ENCODE data around the gene TDP1.

TDP1 gene

DNA sequence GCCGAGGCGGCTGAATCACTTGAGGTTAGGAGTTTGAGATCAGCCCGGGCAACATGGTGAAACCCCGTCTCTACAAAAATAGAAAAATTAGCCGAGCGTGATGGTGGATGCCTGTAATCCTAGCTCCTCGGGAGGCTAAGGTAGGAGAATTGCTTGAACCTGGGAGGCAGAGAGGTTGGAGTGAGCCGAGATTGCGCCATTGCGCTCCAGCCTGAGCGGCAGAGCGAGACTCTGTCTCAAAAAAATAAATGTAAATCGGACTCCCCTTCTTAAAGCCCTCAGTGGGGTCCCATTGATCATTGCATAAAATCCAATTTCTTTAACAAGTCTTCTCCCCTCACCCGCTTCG lies 908 bp downstream of the TDP1 start:
- in situ Hi-C loops (cut with HindIII; ENCODE audit: low pct_ligation_motif_present, low sequenced_read_pairs), result no loop called here
- Histone ChIP-seq H3K27ac (peak overlapping the region; percentile 94), H3K36me3 (replicated peaks) (peaks cover 6% of the 10 kb centered on the region), H3K27me3 (replicated peaks) (no peaks in the 10 kb centered on the region), H3K4me3 (ENCODE audit: low read depth, low read length) (peak overlapping the region; percentile 71)
- TF ChIP-seq, protein P1, sequence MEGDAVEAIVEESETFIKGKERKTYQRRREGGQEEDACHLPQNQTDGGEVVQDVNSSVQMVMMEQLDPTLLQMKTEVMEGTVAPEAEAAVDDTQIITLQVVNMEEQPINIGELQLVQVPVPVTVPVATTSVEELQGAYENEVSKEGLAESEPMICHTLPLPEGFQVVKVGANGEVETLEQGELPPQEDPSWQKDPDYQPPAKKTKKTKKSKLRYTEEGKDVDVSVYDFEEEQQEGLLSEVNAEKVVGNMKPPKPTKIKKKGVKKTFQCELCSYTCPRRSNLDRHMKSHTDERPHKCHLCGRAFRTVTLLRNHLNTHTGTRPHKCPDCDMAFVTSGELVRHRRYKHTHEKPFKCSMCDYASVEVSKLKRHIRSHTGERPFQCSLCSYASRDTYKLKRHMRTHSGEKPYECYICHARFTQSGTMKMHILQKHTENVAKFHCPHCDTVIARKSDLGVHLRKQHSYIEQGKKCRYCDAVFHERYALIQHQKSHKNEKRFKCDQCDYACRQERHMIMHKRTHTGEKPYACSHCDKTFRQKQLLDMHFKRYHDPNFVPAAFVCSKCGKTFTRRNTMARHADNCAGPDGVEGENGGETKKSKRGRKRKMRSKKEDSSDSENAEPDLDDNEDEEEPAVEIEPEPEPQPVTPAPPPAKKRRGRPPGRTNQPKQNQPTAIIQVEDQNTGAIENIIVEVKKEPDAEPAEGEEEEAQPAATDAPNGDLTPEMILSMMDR (IDR thresholded peaks at IDR 0.05; ENCODE audit: low read depth, low read length, missing control alignments), result no peak
- no peak for DNase-seq

DNA sequence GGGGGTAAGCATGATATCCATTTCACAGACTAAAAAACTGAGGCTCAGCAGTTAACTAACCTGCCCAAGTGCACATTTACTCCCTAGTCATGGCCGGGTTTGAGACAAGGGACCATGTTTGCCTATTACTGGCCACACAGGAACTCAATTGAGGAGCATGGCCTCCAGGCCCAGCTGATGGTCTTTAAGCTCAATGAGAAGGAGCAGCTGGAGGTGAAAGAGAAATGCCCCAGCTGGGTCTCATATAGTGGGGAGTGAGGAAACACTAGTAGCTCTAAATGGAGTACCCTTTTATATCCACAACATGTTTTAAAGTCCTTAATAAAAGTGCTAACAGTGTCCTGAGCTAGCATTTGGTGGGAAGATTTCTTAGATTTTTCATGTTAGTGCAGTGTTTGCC lies 1.6 kb downstream of the TDP1 start:
- no peak for DNase-seq
- H3K4me3 ChIP-seq (ENCODE audit: low read depth, low read length), result no peak overlapping the region
- in situ Hi-C loops (cut with HindIII; ENCODE audit: low pct_ligation_motif_present, low sequenced_read_pairs), result no loop called here
- no peaks in the 10 kb centered on the region for H3K27me3 ChIP-seq (replicated peaks)
- H3K36me3 ChIP-seq (replicated peaks), result peaks cover 6% of the 10 kb centered on the region
- peak overlapping the region; percentile 94 for H3K27ac ChIP-seq
- TF ChIP-seq, protein P1 (IDR thresholded peaks at IDR 0.05; ENCODE audit: low read depth, low read length, missing control alignments), result no peak

DNA sequence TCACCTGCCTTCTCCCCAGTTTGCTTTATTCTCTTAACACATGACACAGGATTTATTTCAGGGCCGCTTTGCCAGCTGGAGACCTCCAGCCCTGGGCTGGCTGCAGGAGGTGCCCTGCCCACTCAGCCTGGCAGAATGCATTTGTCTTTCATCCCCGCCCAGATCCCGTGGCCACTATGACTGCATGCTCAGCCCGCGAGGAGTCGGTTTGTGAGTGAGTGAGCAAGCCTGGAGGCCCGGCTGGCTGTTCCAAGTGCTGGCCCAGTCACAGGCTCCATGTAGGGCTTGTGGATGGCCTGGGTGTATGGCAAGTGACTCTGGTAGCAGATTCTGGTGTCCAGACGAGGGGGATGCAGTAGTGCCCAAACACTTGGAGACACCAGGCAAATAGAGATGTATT lies 2.1 kb downstream of the TDP1 start:
- in situ Hi-C loops (cut with HindIII; ENCODE audit: low pct_ligation_motif_present, low sequenced_read_pairs), result no loop called here
- no peak overlapping the region for H3K27ac ChIP-seq
- DNase-seq, result peak; percentile 4
- TF ChIP-seq, protein P1 (IDR thresholded peaks at IDR 0.05; ENCODE audit: low read depth, low read length, missing control alignments), result no peak
- H3K4me3 ChIP-seq (ENCODE audit: low read depth, low read length), result no peak overlapping the region
- peaks cover 6% of the 10 kb centered on the region for H3K36me3 ChIP-seq (replicated peaks)
- no peaks in the 10 kb centered on the region for H3K27me3 ChIP-seq (replicated peaks)

DNA sequence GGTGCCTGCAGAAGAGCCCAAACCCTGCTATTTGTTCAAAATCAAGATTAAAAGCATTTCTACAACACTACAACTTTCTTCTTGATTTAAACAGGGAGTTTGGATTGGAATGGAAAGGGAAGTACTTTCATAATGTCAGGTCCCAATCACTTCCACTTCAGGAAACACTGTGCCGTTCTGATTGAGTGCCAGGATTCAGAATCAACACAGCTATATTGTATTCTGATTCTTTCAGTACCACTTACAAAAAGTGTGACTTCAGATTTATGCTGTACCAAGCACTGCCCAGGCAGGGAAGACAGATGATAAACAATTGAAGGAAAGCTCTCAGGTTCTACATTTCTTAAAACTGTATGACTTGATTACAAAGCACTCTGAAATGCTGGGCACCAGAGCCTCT lies 3.2 kb downstream of the TDP1 start:
- no peak overlapping the region for H3K27ac ChIP-seq
- no peak for DNase-seq
- in situ Hi-C loops (cut with HindIII; ENCODE audit: low pct_ligation_motif_present, low sequenced_read_pairs), result no loop called here
- peaks cover 16% of the 10 kb centered on the region for H3K36me3 ChIP-seq (replicated peaks)
- TF ChIP-seq, protein P1 (IDR thresholded peaks at IDR 0.05; ENCODE audit: low read depth, low read length, missing control alignments), result no peak
- H3K27me3 ChIP-seq (replicated peaks), result no peaks in the 10 kb centered on the region
- H3K4me3 ChIP-seq (ENCODE audit: low read depth, low read length), result no peak overlapping the region

DNA sequence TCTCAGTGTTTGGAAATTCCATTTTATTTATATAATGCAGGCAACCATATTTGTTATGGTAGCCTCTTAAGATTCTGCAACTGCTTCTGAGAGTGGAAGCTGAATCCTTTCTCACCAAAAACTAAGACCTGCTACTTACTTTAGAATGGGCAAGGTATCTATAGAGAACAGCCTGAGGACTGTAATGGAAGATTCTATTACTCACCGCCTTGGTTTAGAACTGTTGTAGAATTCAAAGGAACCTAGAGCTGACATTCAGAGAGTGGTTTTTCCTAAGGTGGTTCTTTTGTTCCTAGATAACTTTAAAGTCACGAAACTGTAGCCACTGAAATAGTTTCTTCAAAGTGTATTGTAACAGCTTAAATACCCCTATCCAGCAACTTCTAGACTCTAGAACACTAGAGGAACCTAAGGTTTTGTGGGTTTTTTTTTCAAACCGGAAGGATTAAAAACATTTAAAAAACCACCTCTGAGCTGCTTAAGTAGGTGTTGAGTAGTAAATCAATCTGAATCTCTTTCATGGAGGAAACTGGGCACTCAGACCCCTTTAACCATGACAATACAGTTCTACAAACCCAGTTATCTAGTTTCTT lies 4.2 kb downstream of the TDP1 start:
- Histone ChIP-seq H3K36me3 (replicated peaks) (peaks cover 18% of the 10 kb centered on the region), H3K27me3 (replicated peaks) (no peaks in the 10 kb centered on the region), H3K27ac (no peak overlapping the region), H3K4me3 (ENCODE audit: low read depth, low read length) (no peak overlapping the region)
- DNase-seq, result no peak
- TF ChIP-seq, protein P1 (IDR thresholded peaks at IDR 0.05; ENCODE audit: low read depth, low read length, missing control alignments), result no peak
- in situ Hi-C loops (cut with HindIII; ENCODE audit: low pct_ligation_motif_present, low sequenced_read_pairs), result no loop called here

DNA sequence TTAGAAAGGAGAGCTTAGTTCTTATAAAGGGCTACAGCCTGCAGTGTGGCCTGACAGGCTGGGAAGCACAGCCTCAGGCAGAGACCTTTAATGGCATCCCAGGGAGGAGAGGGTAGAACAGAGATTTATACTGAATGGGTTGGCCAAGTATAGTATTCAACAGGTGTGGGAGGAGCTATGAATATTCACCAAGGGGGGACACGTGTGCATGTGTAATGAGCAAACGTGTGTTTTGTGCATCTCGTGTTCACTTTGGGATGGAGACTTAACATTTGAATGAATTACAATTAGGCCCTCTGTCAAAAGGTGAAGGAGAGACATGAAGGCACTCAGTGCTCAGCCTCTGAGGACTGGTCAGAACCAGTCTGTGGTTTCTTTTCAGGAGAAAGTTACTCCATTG lies 5.2 kb downstream of the TDP1 start:
- H3K4me3 ChIP-seq (ENCODE audit: low read depth, low read length), result no peak overlapping the region
- DNase-seq, result no peak
- no peak overlapping the region for H3K27ac ChIP-seq
- TF ChIP-seq, protein P1 (IDR thresholded peaks at IDR 0.05; ENCODE audit: low read depth, low read length, missing control alignments), result no peak
- in situ Hi-C loops (cut with HindIII; ENCODE audit: low pct_ligation_motif_present, low sequenced_read_pairs), result no loop called here
- H3K36me3 ChIP-seq (replicated peaks), result peaks cover 18% of the 10 kb centered on the region
- no peaks in the 10 kb centered on the region for H3K27me3 ChIP-seq (replicated peaks)
